GM21529 (cell line): Measurements from ENCODE around the gene DLG1.
"Not testable (repeated sequence)": the region's sequence is repeated elsewhere in the genome, so short reads cannot be mapped to it uniquely, and the experiment has no call there.

Experiments used
- ATAC-seq: cut with Tn5 transposase; IDR thresholded peaks from one replicate; pipeline ENCODE4 v1.9.1; 2021; ENCODE audit not compliant: unreplicated experiment

The DLG1 gene

DNA sequence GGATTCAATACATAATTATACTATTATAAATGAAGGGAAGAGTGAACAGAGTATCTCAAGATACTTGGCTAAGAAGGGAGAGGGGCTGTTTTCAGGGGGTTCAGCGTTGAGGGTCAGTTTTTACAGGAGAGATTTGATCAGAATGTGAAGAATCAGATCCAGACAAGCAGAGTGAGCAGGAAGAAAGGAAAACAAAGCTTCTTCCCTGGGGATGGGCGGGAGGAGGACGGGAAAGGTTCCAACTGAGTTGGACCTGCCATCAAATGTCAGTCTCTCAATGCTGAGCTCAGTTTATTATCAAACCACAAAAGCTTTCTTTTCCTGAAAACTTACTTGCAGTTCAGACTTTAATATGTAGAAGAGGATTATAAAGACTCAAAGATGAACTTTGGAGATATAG, 262.8 kb downstream of the DLG1 start:
- ATAC-seq, result no peak

GRCh38 chr3:197034778-197035177, 263.6 kb downstream of the DLG1 start:
- ATAC-seq, result not testable (repeated sequence)

DNA sequence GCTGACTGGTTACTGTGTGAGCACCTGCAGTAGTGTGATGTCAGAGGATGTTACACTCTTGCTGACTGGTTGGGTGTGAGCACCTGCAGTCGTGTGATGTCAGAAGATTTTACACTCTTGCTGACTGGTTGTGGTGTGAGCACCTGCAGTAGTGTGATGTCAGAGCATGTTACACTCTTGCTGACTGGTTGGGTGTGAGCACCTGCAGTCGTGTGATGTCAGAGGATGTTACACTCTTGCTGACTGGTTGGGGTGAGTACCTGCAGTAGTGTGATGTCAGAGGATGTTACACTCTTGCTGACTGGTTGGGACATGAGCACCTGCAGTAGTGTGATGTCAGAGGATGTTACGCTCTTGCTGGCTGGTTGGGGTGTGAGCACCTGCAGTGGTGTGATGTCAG, 264.6 kb downstream of the DLG1 start:
- not testable (repeated sequence) for ATAC-seq

DNA sequence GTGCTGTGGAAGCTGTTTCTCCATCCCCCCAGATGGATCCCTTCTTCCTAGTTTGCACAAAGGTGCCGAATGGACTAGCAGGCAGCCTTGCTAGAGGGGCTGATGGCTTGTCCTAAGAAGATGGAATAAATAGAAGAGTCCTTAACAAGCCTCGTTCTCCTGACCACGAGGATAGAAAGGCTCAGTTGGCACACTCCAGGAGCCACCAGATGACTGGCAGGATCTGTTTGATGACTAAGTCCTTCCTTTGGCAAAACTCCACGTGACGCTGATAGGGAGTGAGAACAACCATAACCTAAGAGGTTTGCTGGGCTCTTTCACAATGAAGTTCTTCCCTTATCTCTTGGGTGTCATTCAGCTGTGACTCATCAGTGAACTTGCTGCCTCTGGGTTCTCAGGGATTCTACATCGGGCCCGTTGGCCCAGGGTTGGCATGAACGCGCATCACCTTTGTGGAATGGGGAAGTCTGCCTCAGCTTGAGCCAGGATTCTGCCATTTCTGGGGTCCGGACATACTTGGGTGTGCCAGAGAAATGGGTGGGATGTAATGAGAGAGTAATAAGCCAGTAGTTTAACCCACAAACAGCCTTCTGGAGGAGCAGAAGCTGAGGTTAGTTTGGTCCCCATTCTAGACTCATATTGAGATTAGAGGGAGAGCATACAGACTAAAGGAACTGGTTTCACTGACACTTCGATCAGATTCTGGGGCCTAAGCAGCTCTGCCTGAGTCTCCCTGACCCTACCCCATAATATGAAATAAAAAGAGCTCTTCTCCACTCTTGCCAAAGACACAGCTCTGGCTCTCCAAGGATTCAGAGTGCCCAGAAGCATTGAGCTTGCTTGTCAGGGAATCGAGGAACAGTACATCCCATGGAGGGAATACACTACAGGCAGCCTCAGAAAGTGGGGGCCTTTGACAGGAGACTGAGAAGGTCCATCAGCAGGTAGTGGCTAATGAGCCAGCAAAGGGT, 266.8 kb downstream of the DLG1 start:
- no peak for ATAC-seq

- ATAC-seq, result no peak
Measured at GRCh38 chr3:197030379-197031314, 267.8 kb downstream of the DLG1 start.

DNA sequence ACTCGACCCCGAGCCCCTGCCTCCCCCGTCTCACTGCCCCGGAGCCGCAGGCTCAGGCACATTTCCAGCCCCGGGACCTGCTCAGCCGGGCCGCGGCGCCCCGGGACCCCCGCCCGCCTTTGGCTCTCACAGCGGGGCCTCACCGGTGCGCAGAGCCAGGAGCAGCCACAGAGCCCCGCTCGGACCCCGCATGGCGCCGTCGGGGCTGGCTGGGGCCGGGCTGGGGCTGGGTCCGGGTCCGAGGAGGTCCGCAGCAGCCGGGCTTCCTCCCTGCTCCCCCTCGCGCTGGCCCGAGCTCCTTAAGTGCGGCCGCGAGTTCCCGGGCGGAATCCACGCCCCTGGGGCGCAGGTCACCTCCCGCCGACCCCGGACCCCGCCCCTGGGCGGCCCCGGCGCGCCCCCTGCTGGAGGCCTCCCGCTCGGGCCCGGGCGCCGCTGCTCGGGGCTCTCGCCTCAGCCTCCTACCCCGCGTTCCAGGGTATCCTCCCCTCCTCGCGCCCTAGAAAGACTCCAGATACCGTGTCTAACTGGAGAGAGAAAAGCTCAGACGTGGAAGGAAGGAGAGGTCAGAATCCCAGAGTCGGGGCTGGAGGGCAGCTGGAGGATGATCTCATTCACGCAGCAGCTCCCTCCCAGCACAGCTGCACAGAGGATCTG, 268.8 kb downstream of the DLG1 start, which contains the start of gene MELTF:
Gene MELTF, minus strand, starts transcription at position 307 of the 657 bp plus-strand sequence. Its CDS starts 115 bp downstream, at position 192.
- ATAC-seq, result peak; percentile 74

- peak; percentile 39 for ATAC-seq
Measured at GRCh38 chr3:197028728-197029510, 269.5 kb downstream of the DLG1 start.

DNA sequence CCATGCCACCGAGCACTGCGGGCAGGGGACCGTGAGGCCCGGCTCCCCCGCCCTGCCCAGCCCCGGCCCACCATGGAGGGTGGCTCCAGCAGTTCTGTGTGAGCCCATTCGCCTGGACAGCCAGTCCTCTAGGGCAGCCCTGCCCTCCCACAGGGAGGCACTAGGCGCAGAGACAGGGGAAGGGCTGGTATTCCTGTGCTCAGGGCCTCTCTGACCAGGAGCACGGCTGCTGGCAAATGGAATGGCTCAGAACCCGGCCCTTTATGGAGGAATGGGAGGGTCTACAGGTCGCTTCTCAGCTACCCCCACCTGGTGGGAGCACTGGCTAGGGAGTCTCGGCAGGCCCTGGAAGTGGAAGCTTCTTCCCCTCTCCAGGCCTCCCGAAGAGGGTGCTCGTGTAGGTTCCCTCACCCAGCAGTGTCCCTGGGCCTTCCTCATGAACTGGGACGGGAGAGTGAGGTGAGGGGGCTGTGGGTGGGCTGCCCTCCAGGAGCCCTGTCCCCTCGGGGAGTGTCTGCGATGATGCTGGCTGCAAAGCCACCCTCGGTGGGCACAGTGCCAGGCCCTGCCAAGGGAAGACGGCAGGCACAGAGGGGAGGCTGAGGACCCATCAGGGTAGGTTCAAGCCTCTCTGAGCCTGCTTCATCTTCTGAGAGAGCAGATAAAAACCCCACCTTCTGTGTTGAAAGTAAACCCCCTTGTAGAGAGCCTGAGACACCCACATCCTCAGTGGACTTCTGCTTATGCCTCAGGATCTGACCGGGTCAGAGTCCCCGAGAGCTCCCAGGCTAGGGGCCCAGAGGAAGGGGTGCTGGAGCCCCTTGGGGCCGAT, 270.3 kb downstream of the DLG1 start:
- no peak for ATAC-seq

GRCh38 chr3:197027151-197027895, 271.1 kb downstream of the DLG1 start:
- no peak for ATAC-seq

- ATAC-seq, result no peak
Measured at GRCh38 chr3:197026481-197026866, 271.9 kb downstream of the DLG1 start.

DNA sequence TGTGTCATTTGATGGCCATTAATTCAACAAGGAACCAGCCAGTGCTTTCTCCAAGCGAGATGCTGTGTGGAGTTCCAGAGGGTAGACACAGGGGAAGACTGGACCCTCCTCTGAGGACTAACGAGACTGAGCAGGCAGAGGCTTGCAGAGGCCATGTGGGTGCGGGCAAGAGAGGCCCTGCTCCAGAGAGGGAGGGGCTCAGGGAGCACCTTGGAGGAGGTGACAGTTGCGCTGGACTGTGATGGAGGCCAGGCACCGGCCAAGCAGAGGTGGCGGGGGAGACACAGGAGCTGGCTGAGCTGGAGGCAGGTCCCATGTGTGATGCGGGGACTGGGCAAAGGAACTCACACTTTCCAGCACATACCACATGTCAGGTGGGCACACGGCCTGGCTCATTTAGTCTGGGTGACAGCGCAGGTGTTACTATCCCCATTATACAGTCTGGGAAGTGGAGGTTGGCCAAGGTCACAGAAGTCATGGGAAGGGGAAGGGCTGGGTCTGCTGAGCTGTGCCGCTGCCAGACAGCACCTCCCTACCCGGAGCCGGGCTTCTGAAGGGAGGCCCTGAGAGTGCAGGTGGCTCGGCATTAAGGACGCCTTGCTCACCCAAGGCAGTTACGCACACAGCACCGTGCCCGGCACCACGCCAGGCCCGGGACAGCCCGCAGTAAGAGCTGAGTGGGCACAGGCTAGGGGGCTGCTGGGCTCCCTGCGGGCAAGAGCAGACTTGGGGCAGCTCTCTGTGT, 272.5 kb downstream of the DLG1 start:
- no peak for ATAC-seq

GRCh38 chr3:197024881-197025735, 273.3 kb downstream of the DLG1 start:
- ATAC-seq, result no peak

DNA sequence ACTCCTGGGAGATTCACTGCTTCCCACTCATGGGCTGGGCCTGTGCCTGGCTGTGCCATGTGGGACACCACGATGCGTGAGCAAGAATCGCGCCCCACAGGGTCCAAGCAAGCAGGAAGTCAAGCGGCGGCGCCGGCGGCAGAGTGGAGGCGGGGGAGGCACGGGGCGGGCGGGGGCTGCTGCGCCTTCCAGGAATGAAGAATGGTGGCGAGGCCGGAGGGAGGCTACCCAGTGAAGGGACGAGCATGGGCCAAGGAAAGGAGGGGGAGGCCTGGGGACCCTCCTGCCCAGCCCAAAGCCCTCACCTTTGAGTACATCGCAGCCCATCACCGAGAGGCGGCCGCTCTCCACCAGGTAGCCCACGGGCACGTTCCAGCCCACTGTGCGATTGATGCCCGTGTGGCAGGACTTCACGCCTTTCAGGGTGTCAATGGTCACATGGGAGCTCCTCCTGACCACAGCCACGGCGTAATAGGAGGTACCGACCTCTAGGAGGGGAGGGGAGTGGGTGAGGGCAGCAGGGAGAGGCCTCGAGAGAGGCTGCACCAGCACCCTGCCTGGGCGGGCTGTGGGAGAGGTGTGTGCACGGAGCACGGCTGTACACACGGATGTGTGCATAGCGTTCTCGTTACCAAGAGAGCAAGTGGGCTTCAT, 274.3 kb downstream of the DLG1 start:
- no peak for ATAC-seq

- peak; percentile 44 for ATAC-seq
Measured at GRCh38 chr3:197023241-197023997, 275.0 kb downstream of the DLG1 start.

DNA sequence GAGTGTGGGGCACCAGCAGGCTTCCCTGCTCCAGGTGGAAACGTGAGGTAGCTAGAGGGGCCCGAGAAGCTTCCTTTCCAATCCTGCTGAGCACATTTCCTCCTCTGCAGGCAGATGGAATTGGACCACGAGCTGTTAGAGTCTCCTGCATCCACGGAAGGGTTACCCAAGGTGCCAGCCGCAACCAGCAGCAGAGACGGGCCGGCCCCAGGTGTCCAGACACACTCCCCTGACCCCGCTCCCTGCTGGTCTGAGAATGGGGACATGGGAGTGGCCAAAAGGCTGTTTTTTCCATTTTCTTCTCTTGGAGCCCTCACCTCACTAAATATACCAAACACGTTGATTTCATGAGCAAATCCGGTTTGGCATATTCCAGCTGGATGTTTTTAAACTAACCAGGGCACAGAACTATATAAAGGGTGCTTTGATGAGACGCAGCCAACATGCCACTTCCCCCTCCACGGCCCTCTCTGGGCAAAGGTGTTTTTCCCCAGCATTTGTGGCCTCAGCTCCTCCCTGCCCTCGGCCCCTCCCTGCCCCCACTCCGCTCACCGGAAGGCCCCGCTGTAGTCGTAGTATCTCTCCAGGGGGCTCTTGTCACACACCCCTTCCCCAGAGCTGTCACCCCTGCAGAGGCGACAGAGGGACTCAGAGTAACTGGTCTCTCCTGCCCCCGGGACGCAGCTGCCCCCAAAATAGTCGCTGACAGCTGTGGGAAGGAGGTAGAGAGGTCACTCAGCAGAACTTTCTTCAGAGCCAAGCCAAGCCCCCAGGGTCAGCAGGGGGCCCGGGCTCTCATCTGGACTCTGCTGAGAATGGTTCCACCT, 275.8 kb downstream of the DLG1 start:
- no peak for ATAC-seq
